HG03457 (cell line): ENCODE data around the gene STK38.

Experiments used
- ATAC-seq: cut with Tn5 transposase; IDR thresholded peaks from one replicate; pipeline ENCODE4 v1.9.1; 2021; ENCODE audit warnings: moderate number of reproducible peaks; ENCODE audit not compliant: unreplicated experiment

STK38 gene

GRCh38 chr6:36523936-36524499 lies 23.3 kb downstream of the STK38 start:
- no peak for ATAC-seq

DNA sequence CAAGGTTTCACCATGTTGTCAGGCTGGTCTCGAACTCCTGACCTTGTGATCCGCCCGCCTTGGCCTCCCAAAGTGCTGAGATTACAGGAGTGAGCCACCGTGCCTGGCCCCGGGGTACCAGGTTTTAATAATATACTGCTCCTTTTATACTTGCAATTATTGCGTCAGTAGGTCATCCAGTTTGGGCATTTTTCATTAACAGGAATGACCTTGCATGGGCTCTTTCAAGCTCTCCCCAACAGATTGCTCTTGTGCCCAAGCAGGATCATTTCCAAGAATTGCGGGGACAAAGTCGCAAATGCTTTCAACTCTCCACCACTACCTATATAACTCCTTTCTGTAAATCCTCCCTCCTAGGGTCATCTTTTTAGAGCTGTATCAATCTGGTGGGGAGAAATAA lies 23.8 kb downstream of the STK38 start:
- ATAC-seq: no peak

DNA sequence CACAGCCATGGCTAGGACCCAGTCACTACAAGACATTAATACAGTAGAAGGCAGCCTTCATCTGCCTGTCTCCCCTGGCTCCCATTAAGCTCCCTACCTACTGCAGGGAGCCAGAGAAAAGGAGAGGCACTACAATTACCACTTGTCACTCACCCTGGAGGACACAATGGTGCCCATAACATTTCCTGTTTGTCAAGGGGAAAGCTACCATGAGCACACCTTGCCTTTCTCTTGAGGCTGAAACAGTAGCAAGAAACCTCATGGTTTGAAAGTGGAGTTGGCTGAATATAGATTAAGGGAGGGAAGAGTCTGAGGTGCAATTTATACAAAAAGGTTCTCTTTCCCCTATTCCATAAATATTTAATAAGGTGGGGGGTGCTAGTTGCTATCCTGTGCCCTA lies 27.9 kb downstream of the STK38 start:
- ATAC-seq: no peak

DNA sequence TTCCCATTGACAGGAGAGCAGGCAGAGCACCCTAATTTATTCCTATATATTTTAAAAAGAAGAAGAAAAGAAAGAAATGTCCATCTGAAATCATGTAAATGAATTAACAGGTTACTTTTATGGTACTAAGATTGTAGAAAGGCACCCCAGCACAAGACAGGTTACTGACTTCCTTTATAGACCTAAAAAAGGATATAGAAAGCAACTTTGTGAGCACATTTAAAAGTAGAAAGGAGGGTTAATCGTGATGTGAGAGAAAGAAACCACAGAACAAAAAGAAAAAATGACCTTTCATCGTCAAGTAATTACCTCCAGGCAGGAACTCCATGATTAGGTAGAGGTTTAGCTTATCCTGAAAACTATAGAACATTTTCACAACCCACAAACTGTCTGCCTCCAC lies 29.9 kb downstream of the STK38 start:
- no peak for ATAC-seq

- no peak for ATAC-seq
Observed at GRCh38 chr6:36516988-36517387, 30.3 kb downstream of the STK38 start.

DNA sequence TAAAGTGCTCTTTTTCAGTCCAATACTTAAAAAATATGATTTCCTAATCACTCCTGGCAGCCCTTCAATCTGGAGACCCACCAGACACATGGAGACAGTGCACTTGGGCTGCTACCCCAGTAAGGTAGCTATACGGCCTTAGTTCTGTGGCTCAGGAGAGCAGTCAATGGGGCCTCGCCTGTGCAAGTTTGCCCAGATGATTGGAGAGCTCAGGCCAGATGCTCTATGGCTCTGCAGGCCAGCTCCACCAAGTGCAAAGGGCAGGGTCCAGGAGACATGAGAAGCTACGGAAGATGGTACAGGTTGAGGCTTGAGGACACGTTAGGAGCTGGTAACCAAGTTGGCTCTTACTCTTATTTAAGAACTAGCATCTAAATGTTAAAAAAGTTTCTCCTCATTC lies 30.7 kb downstream of the STK38 start:
- no peak for ATAC-seq

DNA sequence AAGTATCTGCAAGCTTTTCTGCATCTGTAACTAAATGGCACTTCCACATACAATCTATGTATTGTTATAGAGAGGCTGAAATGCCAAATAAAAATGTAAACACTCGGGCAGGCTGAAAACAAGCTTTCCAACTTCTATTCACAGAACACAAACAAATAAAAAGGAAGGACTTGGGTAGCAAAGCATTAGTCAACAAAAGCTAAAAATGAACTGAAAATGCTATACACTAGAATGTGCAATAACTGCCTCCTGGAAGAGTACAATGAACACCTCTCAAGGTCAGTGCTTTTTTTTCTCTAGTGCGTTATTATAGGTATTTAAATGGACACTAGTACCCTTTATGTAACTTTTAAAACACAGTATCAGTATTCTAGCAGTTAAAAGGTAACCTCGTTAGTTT lies 31.4 kb downstream of the STK38 start:
- ATAC-seq: no peak

DNA sequence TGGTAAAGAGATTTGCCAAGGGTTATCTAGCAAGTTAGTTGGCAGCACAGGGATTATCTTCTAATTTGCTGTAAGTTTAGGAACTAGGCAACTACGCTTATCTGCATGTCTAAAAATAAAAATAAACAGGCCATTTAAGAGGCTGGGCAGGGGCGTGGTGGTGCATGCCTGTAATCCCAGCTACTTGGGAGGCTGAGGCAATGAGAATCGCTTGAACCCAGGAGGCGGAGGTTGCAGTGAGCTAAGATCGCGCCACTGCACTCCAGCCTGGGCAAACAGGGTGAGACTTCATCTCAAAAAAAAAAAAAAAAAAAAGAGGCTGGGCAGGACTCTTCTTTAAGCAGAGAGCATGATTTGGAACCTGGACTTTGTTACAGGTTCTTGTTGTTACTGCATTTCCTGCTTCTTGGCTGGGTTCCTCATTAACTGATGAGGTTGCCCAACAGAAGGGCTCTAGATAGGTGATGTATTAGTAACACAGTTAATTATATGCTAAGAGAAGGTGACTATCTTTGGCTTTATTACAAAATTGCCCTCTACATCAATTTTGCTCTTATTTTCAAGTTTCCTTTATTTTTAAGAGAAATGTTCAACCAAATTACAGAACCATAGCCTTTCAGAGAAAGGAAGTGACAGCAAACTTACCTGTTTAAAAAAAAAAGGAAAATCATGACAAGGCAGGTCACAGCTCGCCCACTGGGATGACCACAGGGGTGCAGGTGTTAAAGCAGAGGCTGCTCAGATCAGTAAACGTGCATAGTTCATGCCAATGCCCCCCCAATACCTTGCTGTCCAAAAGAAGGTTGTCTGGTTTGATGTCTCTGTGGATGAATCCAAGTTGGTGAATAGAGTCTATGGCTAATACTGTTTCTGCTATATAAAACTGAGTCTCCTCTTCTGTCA lies 32.5 kb downstream of the STK38 start:
- ATAC-seq: no peak

DNA sequence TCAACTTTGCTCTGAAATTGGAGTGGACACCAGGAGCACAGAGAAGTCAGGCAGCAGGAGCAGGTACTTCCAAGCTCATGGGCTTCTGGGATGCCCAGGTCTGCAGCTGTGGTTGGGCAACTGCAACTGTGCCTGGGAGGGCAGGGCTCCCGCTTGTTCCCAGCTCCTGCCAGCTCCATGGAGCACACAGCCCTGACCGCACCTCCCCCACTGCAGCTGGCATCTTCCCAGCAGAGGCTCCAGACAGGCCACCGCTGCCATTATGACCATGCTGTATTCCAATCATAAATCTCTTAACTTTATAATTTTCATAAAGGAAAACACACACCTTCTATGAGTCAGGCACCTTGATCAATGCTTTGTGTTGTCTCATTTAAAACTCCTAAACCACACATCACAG lies 36.9 kb downstream of the STK38 start:
- no peak for ATAC-seq

GRCh38 chr6:36508532-36508931 lies 38.7 kb downstream of the STK38 start:
- no peak for ATAC-seq

GRCh38 chr6:36506611-36507010 lies 40.7 kb downstream of the STK38 start:
- ATAC-seq: no peak

DNA sequence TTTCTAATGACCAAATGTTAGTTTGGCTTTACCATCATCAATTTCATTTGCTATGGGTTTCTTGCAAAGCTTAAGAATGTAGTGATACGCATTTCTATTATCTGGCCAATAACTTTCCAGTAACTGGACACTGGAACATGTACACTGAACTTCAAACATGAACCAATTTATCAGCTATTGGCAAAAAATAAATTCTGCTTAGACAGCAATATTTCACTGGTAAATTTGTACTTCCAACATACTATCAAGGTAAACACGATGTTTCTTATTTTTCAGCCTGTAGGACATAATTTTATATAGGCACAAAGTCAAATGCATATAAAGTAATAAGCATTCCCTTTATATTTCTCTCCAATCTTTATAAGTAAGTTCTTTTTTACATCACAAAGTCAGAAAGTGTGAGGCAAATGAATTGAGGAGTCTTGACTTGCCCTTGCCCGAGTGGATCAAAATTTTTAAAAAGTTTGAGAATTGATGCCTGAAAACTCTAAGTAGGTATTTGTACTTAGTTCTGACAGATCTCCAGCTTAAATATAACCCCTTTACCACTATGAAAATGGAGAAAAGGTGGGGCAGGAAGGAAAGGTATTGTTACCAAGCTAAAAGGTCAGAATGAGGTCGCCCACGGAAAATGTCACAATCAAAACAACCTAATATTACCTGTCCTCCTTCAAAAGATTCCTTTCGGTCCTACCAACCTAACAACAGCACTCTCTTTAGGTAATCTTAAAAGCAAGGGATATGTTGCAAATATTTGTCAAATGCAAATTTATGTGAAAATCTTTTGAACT lies 41.3 kb downstream of the STK38 start:
- no peak for ATAC-seq

- ATAC-seq: no peak
Observed at GRCh38 chr6:36504982-36505381, 42.3 kb downstream of the STK38 start.

- no peak for ATAC-seq
Observed at GRCh38 chr6:36504181-36504580, 43.1 kb downstream of the STK38 start.

GRCh38 chr6:36501686-36502085 lies 45.6 kb downstream of the STK38 start:
- ATAC-seq: no peak

DNA sequence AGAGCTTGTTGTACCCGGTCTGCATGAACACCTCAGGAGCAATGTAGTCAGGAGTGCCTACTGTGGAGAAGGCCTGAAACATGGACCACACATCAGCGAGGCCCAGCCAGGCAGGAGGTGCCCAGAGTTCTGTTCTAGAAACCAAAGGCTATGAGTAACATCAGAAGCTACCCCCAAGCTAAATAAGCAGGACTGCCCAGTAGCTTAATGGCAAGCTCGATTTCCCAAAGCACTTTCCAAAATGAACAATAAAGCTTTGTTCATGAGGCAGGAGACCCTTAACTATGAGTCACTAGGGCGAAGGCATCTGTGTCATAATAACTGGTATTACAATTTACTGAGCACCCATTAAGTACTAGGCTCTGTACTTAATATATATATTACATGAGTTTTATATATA lies 47.4 kb downstream of the STK38 start:
- no peak for ATAC-seq

DNA sequence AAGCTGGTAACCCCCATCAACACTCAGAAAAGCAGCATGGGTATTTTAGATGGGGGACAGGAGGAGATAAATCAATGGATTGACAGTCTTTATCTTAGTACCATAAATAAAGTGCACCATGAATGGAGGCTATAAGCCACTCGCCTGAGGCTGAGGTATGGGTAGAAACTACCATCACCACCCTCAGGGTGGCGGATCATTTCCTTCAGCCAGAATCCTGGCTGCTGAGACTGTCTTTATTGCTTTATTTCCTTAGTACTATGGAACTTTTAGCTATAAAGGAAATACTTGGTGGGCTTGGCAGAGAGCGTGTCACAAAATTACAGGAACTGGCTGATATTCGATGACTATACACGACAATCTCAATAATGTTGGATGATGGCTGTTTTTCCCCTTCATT lies 52.2 kb downstream of the STK38 start:
- no peak for ATAC-seq

DNA sequence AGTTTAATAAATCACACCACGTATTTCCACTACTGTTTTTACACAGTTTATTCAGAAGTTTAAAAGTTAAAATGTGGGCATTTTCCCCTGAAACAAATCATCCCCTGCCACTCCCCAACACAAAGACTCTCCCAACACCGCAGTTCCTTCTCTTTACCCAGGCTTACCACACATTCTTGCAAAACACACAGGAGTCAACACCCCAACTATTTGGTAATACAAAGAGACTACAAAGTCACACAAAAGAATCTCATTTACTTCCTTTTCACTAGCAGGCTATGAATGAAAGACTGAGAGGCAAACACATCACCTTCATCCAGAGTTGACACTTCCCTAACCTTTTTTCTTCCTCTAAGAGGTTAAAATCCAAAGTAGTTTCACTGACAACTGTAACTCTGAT lies 53.4 kb downstream of the STK38 start:
- no peak for ATAC-seq

DNA sequence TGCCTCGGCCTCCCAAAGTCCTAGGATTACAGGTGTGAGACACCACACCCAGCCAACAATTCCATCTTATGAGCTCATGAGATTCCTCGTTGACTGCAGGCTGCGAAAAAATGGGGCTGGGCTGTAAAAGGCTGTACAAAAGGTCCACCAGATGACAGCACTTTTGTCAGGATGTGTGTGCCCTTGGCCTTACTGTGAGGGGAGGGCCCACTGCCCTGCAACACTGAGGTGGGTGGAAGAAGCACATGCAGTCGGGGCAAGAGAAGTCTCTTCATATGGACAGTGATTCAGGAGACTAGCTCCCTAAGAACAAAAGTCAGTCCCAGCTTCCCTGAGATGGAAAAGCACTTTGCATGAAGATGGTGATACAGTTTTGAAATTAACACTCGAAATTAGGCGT lies 54.0 kb downstream of the STK38 start:
- ATAC-seq: no peak

- no peak for ATAC-seq
Observed at GRCh38 chr6:36492621-36493020, 54.7 kb downstream of the STK38 start.

DNA sequence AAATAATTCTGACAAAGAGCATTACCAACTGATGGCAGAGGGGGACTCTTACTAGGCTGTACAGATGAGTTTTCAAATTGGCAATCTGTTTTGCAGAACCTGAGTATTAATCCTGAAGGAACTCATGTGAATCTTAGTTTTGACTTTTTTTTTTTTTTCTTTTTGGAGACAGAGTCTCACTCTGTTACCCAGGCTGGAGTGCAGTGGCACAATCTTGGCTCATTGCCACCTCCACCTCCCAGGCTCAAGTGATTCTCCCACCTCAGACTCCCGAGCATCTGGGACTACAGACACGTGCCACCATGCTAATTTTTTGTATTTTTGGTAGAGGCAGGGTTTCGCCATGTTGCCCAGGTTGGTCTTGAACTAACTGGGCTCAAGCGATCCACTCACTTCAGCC lies 55.2 kb downstream of the STK38 start:
- ATAC-seq: no peak
